WTC11 (cell line): ENCODE data around the gene TNFRSF19. TPM values are rescaled to one million over a fixed set of nuclear protein-coding genes. Genes with fewer than 3 reads are reported as not detected.

ENCODE experiments used
- ATAC-seq: fragments of 200-7000 bp; cut with Tn5 transposase; 2 replicates; pipeline ENCODE4 v1.10.0; 2021; ENCODE audit warnings: mild to moderate bottlenecking, moderate library complexity
- CTCF ChIA-PET: fragments of 300-600 bp; sonication (Branson Sonifier 250); formaldehyde crosslinking; loops from one replicate; lab custom pipeline; 2021; ENCODE audit warnings: antibody characterized with exemption; lab: Charles Lee
- POLR2A ChIA-PET: fragments of 350-600 bp; sonication (Branson Sonifier 250); formaldehyde crosslinking; loops from one replicate; lab custom pipeline; 2021; ENCODE audit warnings: antibody characterized with exemption; lab: Charles Lee
- DNase-seq: peaks from one replicate; pipeline ENCODE4 v3.0.0; 2021; ENCODE audit warnings: low spot score
- H3K27ac Mint-ChIP-seq: 2 replicates; pipeline ENCODE4 v1.8.0; 2021; ENCODE audit warnings: mixed read lengths
- H3K27me3 Mint-ChIP-seq: 2 replicates; pipeline ENCODE4 v1.8.0; 2021; ENCODE audit warnings: low read depth, mild to moderate bottlenecking, moderate library complexity, mixed read lengths
- H3K36me3 Mint-ChIP-seq: 2 replicates; pipeline ENCODE4 v1.8.0; 2021; ENCODE audit warnings: mixed read lengths
- H3K4me1 Mint-ChIP-seq: 2 replicates; pipeline ENCODE4 v1.8.0; 2022; ENCODE audit warnings: mixed read lengths
- H3K4me3 Mint-ChIP-seq: 2 replicates; pipeline ENCODE4 v1.8.0; 2021; ENCODE audit warnings: mild to moderate bottlenecking, moderate library complexity, mixed read lengths
- H3K9me3 Mint-ChIP-seq: 2 replicates; pipeline ENCODE4 v1.8.0; 2021; ENCODE audit warnings: mixed read lengths
- CREM ChIP-seq: sonication (generic); formaldehyde crosslinking; IDR thresholded peaks from 2 replicates; pipeline ENCODE4 v1.8.1; 2022; ENCODE audit warnings: mild to moderate bottlenecking, missing genetic modification reagents, moderate library complexity
- E2F1 ChIP-seq: sonication (generic); formaldehyde crosslinking; IDR thresholded peaks from 2 replicates; pipeline ENCODE4 v1.8.0; 2022; ENCODE audit warnings: mild to moderate bottlenecking, missing genetic modification reagents
- ELF4 ChIP-seq: sonication (generic); formaldehyde crosslinking; IDR thresholded peaks from 2 replicates; pipeline ENCODE4 v1.8.1; 2022; ENCODE audit warnings: low read depth, mild to moderate bottlenecking, moderate library complexity, missing genetic modification reagents
- GABPB1 ChIP-seq: sonication (generic); formaldehyde crosslinking; IDR thresholded peaks from 2 replicates; pipeline ENCODE4 v1.8.1; 2023; ENCODE audit warnings: mild to moderate bottlenecking, missing genetic modification reagents
- HMGA2 ChIP-seq: fragments of 250-450 bp; sonication (Bioruptor Pico); IDR thresholded peaks from 2 replicates; pipeline ENCODE4 v1.4.0; 2021; ENCODE audit warnings: mild to moderate bottlenecking, moderate library complexity
- KAT7 ChIP-seq: sonication (generic); formaldehyde crosslinking; IDR thresholded peaks from 2 replicates; pipeline ENCODE4 v1.8.1; 2023; ENCODE audit warnings: missing genetic modification reagents, mild to moderate bottlenecking, borderline replicate concordance
- RELA ChIP-seq: sonication (generic); formaldehyde crosslinking; IDR thresholded peaks from 2 replicates; pipeline ENCODE4 v1.8.1; 2022; ENCODE audit warnings: missing genetic modification reagents, mild to moderate bottlenecking, borderline replicate concordance
- SP1 ChIP-seq: sonication (generic); formaldehyde crosslinking; conservative IDR thresholded peaks from 2 replicates; pipeline ENCODE4 v1.8.1; 2022; ENCODE audit warnings: missing genetic modification reagents
- TCF7 ChIP-seq: sonication (generic); formaldehyde crosslinking; IDR thresholded peaks from 2 replicates; pipeline ENCODE4 v1.8.0; 2022; ENCODE audit warnings: mild to moderate bottlenecking, low read depth, missing genetic modification reagents, moderate library complexity
- ZNF219 ChIP-seq: sonication (generic); formaldehyde crosslinking; IDR thresholded peaks from 2 replicates; pipeline ENCODE4 v1.8.0; 2023; ENCODE audit warnings: missing genetic modification reagents, mild to moderate bottlenecking, borderline replicate concordance
- ZNF263 ChIP-seq: sonication (generic); formaldehyde crosslinking; IDR thresholded peaks from 2 replicates; pipeline ENCODE4 v1.8.1; 2022; ENCODE audit warnings: low read depth, mild to moderate bottlenecking, moderate library complexity, missing genetic modification reagents
- ZNF281 ChIP-seq: sonication (generic); formaldehyde crosslinking; IDR thresholded peaks from 2 replicates; pipeline ENCODE4 v1.8.0; 2023; ENCODE audit warnings: mild to moderate bottlenecking, missing genetic modification reagents
- total RNA-seq: library from RNA; stranded (reverse); gene quantifications from 3 replicates; pipeline ENCODE4 v1.2.3, GENCODE V29; 2021
- TF ChIP-seq, protein P1 (sequence below): sonication (generic); formaldehyde crosslinking; IDR thresholded peaks from 2 replicates; pipeline ENCODE4 v1.8.0; 2023; ENCODE audit warnings: missing genetic modification reagents, mild to moderate bottlenecking, borderline replicate concordance
- TF ChIP-seq, protein P2 (sequence below): sonication (generic); formaldehyde crosslinking; IDR thresholded peaks from 2 replicates; pipeline ENCODE4 v1.8.1; 2022; ENCODE audit warnings: mild to moderate bottlenecking, moderate library complexity, missing genetic modification reagents
- TF ChIP-seq, protein P3 (sequence below): sonication (generic); formaldehyde crosslinking; IDR thresholded peaks from 2 replicates; pipeline ENCODE4 v1.8.1; 2023; ENCODE audit warnings: mild to moderate bottlenecking, missing genetic modification reagents, borderline replicate concordance
- TF ChIP-seq, protein P4 (sequence below): sonication (generic); formaldehyde crosslinking; IDR thresholded peaks from 2 replicates; pipeline ENCODE4 v1.8.1; 2023; ENCODE audit warnings: mild to moderate bottlenecking, missing genetic modification reagents

TNFRSF19 gene
- total RNA-seq, 1 experiment from 2014 or later = 0.20 TPM

- H3K9me3 Mint-ChIP-seq = no peaks in the 10 kb centered on the region
- H3K4me1 Mint-ChIP-seq = peaks cover 52% of the 10 kb centered on the region
- H3K36me3 Mint-ChIP-seq = no peaks in the 10 kb centered on the region
- no peak overlapping the region for H3K4me3 Mint-ChIP-seq
- TF ChIP-seq GABPB1 = peak; percentile 66
- TF ChIP-seq ZNF263 (CRISPR knock-in tag) = no peak
- TF ChIP-seq KAT7 = no peak
- ChIA-PET POLR2A (interaction anchor here (0.6 kb wide), 1 partner anchor 9 kb away, joined by 3 read pairs; no protein-coding TSS in a partner anchor), CTCF (interaction anchor here (0.8 to 0.9 kb wide), 3 partner anchors 8 to 331 kb away, joined by 3 read pairs; no protein-coding TSS in a partner anchor)
- H3K27ac Mint-ChIP-seq = no peak overlapping the region
- ATAC-seq = no peak
- no peaks in the 10 kb centered on the region for H3K27me3 Mint-ChIP-seq
- DNase-seq = no peak
Observed at GRCh38 chr13:23629566-23630272, 59.5 kb downstream of the TNFRSF19 start.

DNA sequence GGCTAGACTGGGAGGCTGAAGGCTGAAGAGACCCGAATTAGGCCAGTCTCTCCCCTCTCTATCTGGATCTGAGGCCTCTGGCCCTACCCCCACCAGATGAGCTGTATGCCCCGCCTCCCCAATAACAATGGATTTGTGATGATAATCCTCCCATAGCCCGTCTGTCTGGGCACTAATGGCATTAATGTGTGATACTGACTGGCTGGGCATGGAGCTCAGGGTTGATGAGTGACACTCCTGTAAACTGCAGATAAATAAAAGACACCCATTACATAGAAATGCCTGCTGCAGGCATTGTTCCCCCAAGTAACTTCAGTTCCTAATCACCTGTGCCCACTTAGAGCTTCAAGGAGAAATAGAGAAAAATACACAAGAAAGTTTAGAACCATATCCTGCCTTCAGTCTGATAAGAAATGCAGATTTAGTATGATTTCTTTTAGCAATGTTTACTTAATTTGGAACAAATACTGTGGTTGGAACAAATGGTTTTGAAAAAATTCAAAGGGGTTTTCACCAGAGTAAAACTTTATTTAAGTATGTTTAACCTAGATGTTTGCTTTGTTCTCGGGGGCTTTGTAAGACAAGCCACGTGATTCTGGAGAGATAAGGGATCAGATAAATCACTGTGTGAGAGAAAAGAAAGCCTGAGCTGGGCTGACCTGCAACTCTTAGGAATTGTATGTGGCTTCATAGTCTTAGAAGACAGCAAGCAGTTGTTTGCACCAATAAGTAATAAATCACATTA, 60.3 kb downstream of the TNFRSF19 start:
- Mint-ChIP-seq H3K27ac (no peak overlapping the region), H3K4me1 (peaks cover 55% of the 10 kb centered on the region), H3K9me3 (no peaks in the 10 kb centered on the region), H3K4me3 (no peak overlapping the region), H3K36me3 (no peaks in the 10 kb centered on the region), H3K27me3 (no peaks in the 10 kb centered on the region)
- ChIA-PET CTCF (interaction anchor here (0.8 to 0.9 kb wide), 2 partner anchors 9 to 51 kb away, joined by 3 read pairs; no protein-coding TSS in a partner anchor), POLR2A (no interaction called here)
- DNase-seq (no peak), ATAC-seq (no peak)
- TF ChIP-seq ZNF219 (CRISPR knock-in tag) (no peak), E2F1 (CRISPR knock-in tag) (no peak), TCF7 (CRISPR knock-in tag) (no peak), HMGA2 (CRISPR knock-in tag) (no peak), GABPB1 (no peak), CREM (CRISPR knock-in tag) (no peak), SP1 (CRISPR knock-in tag) (no peak), ZNF281 (CRISPR knock-in tag) (no peak), ELF4 (CRISPR knock-in tag) (no peak), RELA (no peak)
- TF ChIP-seq, protein P1, sequence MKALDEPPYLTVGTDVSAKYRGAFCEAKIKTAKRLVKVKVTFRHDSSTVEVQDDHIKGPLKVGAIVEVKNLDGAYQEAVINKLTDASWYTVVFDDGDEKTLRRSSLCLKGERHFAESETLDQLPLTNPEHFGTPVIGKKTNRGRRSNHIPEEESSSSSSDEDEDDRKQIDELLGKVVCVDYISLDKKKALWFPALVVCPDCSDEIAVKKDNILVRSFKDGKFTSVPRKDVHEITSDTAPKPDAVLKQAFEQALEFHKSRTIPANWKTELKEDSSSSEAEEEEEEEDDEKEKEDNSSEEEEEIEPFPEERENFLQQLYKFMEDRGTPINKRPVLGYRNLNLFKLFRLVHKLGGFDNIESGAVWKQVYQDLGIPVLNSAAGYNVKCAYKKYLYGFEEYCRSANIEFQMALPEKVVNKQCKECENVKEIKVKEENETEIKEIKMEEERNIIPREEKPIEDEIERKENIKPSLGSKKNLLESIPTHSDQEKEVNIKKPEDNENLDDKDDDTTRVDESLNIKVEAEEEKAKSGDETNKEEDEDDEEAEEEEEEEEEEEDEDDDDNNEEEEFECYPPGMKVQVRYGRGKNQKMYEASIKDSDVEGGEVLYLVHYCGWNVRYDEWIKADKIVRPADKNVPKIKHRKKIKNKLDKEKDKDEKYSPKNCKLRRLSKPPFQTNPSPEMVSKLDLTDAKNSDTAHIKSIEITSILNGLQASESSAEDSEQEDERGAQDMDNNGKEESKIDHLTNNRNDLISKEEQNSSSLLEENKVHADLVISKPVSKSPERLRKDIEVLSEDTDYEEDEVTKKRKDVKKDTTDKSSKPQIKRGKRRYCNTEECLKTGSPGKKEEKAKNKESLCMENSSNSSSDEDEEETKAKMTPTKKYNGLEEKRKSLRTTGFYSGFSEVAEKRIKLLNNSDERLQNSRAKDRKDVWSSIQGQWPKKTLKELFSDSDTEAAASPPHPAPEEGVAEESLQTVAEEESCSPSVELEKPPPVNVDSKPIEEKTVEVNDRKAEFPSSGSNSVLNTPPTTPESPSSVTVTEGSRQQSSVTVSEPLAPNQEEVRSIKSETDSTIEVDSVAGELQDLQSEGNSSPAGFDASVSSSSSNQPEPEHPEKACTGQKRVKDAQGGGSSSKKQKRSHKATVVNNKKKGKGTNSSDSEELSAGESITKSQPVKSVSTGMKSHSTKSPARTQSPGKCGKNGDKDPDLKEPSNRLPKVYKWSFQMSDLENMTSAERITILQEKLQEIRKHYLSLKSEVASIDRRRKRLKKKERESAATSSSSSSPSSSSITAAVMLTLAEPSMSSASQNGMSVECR = no peak
- TF ChIP-seq, protein P2, sequence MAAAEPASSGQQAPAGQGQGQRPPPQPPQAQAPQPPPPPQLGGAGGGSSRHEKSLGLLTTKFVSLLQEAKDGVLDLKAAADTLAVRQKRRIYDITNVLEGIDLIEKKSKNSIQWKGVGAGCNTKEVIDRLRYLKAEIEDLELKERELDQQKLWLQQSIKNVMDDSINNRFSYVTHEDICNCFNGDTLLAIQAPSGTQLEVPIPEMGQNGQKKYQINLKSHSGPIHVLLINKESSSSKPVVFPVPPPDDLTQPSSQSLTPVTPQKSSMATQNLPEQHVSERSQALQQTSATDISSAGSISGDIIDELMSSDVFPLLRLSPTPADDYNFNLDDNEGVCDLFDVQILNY (CRISPR knock-in tag) = no peak
- TF ChIP-seq, protein P3, sequence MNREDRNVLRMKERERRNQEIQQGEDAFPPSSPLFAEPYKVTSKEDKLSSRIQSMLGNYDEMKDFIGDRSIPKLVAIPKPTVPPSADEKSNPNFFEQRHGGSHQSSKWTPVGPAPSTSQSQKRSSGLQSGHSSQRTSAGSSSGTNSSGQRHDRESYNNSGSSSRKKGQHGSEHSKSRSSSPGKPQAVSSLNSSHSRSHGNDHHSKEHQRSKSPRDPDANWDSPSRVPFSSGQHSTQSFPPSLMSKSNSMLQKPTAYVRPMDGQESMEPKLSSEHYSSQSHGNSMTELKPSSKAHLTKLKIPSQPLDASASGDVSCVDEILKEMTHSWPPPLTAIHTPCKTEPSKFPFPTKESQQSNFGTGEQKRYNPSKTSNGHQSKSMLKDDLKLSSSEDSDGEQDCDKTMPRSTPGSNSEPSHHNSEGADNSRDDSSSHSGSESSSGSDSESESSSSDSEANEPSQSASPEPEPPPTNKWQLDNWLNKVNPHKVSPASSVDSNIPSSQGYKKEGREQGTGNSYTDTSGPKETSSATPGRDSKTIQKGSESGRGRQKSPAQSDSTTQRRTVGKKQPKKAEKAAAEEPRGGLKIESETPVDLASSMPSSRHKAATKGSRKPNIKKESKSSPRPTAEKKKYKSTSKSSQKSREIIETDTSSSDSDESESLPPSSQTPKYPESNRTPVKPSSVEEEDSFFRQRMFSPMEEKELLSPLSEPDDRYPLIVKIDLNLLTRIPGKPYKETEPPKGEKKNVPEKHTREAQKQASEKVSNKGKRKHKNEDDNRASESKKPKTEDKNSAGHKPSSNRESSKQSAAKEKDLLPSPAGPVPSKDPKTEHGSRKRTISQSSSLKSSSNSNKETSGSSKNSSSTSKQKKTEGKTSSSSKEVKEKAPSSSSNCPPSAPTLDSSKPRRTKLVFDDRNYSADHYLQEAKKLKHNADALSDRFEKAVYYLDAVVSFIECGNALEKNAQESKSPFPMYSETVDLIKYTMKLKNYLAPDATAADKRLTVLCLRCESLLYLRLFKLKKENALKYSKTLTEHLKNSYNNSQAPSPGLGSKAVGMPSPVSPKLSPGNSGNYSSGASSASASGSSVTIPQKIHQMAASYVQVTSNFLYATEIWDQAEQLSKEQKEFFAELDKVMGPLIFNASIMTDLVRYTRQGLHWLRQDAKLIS (CRISPR knock-in tag) = no peak
- TF ChIP-seq, protein P4, sequence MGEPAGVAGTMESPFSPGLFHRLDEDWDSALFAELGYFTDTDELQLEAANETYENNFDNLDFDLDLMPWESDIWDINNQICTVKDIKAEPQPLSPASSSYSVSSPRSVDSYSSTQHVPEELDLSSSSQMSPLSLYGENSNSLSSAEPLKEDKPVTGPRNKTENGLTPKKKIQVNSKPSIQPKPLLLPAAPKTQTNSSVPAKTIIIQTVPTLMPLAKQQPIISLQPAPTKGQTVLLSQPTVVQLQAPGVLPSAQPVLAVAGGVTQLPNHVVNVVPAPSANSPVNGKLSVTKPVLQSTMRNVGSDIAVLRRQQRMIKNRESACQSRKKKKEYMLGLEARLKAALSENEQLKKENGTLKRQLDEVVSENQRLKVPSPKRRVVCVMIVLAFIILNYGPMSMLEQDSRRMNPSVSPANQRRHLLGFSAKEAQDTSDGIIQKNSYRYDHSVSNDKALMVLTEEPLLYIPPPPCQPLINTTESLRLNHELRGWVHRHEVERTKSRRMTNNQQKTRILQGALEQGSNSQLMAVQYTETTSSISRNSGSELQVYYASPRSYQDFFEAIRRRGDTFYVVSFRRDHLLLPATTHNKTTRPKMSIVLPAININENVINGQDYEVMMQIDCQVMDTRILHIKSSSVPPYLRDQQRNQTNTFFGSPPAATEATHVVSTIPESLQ = no peak
